Stimulated activated CD8-positive, alpha-beta memory T cell treated with anti-CD3 and anti-CD28 coated beads, Interleukin-7, amount 100 ng/mL, for 24 hours (primary cell): ENCODE data around the gene CKS1B.

Experiments used
- DNase-seq: peaks from one replicate; pipeline ENCODE4 v3.0.0-alpha.2; 2020; ENCODE audit warnings: low read depth

The CKS1B gene

DNA sequence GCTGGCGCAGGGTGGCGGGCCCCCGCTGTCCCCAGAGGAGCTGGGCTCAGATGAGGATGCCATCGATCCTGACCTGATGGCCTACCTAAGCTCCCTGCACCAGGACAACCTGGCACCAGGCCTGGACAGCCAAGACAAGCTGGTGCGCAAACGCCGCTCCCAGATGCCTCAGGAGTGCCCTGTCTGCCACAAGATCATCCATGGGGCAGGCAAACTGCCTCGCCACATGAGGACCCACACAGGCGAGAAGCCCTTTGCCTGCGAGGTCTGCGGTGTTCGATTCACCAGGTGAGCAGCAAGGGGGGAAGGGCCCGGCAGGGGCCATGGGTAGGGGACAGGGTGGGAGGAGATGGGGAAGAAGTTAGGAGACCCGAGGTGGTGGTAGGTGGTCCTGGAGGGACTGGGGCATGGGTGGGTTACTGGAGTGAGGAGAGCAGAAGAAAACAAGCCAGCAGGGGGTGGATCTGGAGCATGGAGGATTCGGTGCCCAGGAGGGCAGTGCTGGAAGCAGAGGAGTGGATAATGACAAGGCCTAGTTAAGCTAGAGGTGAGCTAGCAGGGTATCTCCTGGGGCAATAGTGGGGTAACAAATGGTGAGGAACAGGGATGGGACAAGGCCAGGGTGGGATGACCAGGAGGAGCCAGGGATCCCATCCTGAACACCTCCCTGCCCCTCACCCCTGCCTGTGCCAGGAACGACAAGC is 41.2 kb downstream of the CKS1B start:
- DNase-seq, result no peak

DNA sequence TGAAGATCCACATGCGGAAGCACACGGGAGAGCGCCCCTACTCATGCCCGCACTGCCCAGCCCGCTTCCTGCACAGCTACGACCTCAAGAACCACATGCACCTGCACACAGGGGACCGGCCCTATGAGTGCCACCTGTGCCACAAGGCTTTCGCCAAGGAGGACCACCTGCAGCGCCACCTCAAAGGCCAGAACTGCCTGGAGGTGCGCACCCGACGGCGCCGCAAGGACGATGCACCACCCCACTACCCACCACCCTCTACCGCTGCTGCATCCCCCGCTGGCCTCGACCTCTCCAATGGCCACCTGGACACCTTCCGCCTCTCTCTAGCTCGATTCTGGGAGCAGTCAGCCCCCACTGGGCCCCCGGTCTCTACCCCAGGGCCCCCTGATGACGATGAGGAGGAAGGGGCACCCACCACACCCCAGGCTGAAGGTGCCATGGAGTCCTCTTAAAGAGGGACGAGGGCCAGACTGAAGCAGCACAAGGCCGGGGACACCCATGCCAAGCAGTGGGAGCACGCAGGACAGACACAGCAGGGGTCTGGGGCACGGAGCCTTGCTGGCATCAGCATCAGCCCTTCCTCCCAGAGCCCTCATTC is 41.9 kb downstream of the CKS1B start:
- DNase-seq, result no peak

DNA sequence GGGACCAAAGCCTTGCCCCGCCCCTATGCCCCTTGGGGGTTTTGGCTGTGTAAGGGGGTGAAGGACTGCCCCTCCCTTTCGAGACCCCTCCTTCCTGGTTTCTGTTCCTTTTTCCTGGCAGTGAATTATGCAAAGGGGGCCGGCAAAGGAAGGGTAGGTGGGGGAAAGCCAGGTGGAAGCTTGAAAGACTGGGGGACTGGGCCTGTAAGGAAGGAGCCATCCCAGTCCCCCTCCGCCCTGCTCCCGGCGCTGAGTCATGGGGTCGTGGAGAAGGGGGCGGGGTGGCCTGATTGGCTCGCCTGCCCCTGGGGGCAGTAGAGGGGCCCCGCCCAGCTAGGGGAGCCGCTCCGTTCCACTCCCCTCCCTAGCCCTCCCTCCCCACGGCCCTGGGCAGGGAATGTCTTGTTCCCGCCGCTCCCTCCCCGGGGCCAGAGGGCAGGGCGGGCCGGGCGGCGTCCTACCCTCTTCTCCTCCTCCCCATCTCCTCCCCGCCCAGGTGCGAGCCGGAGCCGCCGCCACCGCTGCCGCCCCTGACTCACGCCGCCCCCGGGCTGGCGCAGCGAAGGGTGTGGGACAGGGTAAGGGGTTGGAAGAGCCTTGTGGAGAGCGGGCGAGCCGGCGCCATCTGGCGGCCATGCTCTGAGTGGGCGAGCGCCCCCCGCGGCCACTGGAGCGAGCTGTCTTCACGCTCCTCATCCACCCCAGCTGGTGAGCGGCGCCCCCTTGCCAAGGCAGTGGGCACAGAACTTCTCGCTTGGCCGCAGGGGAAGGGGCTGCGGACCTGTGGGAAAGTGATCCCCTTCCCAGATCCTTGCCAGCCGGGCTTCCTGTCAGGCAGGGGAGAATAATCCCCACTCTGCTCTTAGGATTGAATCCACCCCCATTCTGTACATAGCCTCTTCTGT is 42.8 kb downstream of the CKS1B start:
- peak; percentile 72 for DNase-seq

DNA sequence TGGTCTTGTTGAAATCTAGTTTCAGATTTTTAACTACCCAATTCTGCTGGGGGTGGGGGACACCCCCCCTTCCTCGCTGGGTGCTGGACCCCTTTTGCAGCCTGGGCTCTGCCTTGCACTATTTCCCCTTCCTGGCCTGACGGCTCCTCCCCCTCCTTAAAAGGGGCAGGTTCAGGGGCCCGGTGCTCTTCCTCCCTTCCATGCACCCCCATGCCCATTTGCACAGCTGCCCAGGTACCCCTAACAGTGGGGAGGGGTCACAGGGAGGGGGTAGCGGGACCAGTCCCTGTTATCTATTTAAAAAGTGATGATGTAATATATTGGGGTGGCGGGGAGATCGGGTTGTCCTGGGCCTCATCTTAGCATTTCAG is 43.5 kb downstream of the CKS1B start:
- no peak for DNase-seq

DNA sequence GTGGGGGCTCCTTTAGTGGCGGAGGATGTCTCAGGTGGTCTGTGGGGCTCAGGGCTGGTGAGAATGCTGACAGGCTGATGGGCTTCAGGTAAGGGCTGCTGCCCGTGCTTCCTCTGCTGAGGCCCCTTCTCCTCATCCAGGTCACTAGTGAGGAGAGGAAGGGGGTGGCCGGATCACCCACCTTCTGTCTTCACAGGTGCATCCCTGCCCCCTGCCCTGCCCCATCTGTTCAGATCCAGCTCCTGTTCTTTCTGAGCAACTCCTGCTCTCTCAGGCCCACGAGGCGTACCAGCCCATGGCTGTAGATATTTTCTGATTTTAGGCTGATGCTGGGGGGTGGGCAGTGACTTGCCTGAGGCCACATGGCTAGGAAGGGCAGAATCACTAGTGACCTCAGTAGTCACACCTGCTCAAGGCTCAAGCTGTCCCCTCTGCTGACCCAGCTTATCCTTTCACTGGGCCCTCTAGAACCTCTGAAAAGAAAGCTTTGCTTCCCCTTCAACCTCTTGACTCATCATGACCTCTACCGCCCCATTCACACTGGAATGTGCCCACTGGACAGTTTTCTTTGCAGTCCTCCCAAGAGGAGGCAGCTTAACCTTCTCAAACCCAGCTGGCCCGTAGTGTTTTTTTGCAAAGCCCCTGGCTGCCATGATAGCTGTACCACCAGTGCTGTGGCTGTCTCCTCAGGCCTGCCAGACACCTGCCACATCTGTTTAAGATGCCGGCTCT is 44.3 kb downstream of the CKS1B start:
- DNase-seq, result no peak

DNA sequence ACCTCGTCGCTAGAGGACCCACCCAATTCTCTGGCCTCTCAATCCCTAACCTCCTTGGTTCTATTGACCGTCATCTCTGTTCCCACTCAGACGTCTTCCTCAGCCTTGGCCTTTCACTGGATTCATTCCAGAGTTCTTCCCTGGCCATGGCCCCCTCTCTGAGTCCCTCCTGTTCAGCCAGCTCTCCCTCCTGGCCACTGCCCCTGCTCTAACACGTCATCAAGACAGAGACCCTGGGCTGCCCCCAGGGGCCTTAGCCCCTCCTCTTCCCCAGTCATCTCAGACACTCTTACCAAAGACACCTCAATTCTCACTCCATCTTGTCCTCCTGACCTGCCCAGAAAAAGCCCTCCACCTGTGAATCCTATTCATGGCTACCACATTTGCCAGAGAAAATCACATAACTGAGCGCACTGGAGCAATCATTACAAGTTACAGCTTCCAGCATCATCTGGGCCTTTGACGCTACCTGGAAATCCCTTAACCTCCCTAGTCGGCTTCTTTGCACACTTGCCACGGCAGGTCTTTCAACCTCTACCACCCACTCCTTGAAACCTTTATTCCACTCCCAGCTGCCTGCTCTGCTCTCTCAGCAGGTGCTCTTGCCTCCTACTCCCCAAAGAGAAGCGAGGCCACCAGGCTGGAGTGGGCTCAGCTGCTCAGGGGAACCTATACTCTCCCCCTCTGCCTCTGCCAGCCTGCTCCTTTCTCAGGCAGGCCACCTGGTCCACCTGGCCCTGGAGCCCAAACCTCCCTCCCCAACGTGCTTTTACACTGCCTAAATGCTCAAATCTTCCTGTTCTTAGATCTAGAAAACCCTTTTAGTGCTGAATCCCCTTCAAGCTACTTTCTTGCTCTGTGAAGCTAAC is 45.1 kb downstream of the CKS1B start:
- no peak for DNase-seq

DNA sequence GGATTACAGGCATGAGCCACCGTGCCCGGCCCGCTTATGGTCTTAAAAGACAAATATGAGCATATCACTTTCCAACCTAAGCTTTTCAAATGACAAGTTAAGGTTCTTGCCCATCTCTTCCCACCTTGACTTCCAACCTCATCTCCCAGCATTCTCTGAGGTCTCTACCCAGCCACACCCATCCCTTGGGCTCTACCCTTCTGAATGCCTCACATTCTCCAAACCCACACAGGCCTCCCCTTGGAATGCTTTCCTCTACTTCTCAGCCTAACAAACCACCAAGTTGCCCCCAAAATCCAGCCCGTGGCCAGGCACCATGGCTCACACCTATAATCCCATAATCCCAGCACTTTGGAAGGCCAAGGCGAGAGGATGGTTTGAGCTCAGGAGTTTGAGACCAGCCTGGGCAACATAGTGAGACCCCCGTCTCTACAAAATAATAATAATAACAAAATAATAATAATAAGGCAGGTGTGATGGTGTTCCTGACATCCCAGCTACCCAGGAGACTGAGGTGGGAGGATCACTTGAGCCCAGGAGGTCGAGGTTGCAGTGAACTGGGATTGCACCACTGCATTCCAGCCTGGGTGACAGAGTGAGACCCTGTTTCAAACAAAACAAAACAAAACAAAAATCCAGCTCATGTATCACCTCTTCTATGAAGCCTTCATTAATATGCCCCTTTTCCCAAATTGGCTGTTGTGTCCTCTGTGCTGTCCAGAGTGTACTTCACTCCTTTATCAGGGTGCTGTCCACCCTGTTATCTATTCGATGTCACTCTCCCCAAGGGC is 47.9 kb downstream of the CKS1B start:
- DNase-seq, result no peak

DNA sequence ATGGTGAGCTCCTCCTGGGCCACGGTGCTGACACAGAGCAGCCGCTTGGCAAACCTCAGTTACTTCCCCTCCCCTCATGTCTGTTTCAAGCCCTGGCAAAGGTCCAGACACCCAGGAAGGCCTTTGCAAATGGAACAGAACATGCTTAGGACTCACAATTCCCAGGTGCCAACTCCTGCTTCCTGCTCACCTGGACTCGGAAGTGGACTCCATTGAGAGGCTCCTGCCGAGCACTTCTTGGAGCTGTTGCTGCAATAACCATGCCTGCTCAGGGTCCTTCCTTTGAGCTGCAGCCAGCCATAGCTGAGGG is 48.4 kb downstream of the CKS1B start:
- no peak for DNase-seq

DNA sequence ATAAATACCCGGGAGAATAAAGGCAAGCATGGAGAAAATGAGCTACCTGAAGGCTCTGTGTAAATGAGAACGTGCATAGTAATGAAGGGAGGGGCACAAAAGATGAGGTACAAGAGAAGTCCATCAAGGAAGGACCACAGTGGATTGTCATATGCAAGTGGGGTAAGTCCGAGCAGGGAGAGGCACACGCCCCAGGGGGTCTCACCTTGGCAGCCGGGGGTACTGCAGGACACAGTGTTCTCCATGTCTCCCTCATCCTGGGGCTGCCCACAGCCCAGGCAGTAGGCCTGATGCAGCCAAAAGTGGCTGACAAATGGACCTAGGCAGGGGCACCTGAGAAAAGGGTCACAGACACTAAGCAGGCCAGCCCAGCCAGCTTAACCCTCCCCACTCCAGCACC is 49.1 kb downstream of the CKS1B start:
- DNase-seq, result no peak

DNA sequence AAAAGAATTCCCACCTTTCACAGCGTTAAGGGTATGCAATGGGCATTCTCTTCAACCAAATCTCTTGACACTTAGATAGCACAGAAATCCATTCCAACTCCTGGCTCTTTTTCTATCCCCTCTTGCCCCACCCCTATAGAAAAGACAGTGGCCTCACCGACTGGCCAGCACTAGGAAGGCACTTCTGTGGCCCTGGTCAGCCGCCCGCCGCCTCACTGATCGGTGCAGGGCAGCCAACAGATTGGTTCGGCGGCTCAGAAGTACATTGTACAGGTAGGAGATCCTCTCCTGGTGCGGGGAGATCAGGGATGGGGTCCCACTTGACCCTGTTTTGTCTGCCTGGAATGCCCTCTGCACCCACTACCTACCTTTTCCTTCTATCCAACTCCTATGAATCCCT is 49.8 kb downstream of the CKS1B start:
- DNase-seq, result no peak

DNA sequence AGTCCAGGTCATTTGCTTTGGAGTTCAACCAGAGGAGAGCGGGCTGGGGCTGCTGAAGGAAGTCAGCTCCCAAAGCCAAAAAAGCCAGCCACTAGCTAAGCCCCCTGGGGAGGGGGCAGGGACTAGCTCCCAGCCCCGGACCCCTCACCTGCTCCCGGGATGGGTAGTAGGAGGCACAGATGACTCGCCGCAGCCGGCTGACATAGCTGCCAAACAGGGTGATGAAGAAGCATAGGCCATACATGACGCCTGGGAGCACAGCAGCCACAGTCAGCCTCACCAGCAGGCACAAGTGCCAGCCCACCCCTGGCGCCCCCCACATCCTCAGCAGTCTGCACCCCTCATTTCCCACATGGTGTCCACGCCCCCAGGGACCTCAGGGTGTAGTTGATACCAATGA is 51.7 kb downstream of the CKS1B start:
- no peak for DNase-seq

DNA sequence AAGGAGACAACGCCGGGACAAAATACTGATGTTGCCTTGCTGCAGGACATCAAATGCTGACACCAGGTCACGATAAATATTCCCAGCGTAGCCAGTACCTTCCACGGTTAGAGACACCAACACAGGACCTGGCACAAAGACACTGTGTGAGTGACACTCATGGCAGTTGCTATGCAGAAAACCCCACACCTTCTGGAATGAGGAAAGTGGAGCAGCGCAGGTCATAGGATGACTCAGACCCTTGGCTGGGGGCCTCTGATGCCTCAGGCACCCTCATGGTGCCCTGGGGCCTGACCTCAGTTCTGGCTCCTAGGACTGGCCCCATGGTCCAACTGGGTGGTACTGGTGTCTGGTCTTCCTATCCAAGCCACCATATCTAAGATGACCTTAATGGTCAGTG is 52.1 kb downstream of the CKS1B start:
- no peak for DNase-seq
